ENCODE data around the gene CDK14.

DNA sequence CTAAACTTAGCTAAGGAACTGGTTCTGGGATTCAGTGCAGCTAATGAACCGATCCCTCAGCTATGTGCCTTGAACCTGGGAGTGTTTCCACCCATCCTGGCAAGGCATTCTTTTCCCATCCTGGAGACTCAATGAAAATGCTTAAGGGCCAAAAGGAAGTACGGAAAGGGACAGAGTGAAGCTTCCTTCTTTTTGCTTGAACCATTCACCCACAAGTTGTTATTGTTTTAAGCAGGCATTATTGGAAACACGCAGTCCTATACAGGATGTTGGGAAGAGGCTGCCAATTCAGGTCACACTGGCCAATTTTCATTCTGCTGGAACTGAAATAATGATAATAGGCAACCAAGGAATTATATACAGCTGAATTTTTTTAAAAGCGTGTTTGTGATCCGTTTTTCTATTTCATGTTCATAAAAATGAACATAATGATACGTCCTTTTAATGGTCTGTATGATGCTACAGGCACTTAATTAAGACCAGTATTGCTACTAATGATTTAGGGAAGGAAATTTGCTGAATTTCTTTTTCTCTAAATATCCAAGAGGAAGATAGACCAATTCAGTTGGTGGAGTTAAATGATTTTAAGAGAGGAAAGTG lies 610.3 kb downstream of the CDK14 start:
- TF ChIP-seq CTCF (IDR thresholded peaks at IDR 0.05) (no peak), POLR2A (IDR thresholded peaks at IDR 0.05) (no peak)

All from esophagus squamous epithelium (tissue), 4 donors.